HG03280 (cell line): Measurements from ENCODE around the gene EIF5AL1.
"Not testable (repeated sequence)": the region's sequence is repeated elsewhere in the genome, so short reads cannot be mapped to it uniquely, and the experiment has no call there.

ENCODE experiments used
- ATAC-seq: cut with Tn5 transposase; IDR thresholded peaks from one replicate; pipeline ENCODE4 v1.9.1; 2021; ENCODE audit warnings: mild to moderate bottlenecking, moderate library complexity; ENCODE audit not compliant: unreplicated experiment

EIF5AL1 gene

DNA sequence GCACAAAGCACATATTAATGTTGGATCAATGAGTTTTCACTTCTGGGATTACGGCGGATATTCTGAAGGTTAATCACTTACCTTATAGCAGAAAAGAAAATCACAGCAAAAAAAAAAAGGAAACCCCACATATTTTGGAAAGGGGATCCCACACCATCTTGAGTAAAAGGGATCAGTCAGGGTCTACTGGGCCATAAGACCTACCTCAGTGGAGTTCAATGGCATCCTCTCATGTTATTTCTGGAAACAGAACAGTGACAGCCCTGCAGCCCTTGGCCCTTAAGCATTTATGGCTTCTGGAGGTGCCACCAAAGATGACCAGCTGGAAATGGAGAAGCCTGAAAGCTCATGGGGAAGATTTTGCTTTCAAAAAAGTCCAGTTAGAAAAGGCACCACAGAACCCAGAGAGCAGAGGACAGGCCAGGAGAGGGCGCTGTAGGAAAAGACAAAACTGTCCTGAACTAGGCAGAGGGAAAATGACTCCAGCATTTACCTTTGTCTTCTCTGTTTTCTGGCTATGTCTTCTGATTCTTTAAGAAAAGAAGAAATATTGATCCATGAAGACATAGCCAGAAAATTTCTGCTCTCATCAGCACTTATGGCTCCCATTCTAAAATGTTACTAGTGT, 2.9 kb upstream of the EIF5AL1 start:
- ATAC-seq = not testable (repeated sequence)

DNA sequence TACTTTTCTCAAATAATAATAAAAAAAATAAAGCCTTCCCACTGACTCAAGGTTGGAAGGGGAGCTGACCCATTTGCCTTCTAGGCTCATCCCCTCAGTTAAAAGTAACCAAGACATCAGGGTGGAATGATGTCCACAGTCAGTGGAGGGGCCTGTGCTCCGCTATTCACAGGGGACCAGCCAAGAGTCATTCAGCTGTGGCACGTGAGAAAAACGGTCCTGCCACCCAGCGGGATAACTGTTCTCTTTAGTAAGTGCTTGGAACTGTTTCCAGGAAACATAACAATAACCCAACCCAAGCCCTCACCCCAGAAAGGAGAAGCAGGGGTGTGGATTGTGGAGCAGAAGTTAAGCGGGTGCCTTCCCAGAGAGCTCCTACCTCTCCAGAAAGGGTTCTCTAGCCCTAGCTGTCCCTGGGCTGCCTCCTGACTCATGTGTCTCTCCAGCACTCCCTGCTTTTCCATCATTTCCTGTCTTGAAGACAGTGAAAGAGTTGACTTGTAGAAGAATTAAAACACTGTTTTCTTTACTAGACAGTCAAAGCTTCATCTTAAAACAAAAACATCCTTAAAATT, 2.3 kb upstream of the EIF5AL1 start:
- ATAC-seq = not testable (repeated sequence)

DNA sequence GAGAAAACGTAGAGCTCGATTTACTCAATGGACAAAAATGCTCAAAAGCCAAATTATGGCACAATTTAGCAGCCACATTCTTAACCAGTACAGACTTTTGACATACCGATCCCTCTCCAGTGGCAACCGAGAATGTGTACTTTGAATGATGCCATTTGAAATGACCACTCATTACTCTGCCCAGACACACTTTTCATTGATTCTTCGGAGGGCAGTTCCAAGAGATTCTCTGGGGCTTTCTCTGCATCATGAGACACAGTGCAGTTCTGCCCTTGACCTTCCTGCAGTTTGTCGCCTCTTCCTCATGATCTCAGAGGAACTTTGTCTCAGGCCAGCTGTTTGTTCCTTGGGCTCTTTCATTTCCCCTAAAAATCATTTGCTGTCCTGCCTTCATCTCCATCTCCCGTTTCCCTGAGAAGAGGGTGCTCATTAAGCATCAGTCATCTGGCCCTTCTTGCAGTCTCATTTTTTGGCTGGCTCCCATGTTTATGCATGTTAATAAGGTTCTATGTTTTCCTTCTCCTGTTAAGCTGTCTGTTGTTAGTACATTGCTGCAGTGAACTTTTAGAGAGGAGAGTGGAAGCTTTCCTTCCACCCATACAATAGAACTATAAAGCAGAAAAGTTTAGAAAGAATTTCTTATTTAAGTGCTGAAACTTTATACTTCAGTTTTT, 4.3 kb downstream of the EIF5AL1 start:
- ATAC-seq = not testable (repeated sequence)

DNA sequence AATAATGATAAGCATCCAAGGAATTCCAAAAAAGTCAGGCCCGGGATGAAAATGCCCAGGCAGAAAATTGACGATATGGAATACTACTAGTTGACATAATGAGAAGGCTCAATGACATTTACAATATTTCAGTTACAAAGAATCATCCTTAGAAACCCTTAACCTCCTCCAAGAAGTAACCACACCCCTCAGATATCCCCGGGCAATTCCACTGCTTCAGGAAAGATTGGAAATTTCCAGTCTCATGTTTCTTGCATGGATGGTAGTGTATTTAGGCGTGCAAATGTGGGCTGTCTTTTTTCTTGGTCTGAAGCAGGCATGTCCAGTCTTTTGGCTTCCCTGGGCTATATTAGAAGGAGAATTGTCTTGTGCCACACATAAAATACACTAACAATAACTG, 5.2 kb downstream of the EIF5AL1 start:
- ATAC-seq = not testable (repeated sequence)

DNA sequence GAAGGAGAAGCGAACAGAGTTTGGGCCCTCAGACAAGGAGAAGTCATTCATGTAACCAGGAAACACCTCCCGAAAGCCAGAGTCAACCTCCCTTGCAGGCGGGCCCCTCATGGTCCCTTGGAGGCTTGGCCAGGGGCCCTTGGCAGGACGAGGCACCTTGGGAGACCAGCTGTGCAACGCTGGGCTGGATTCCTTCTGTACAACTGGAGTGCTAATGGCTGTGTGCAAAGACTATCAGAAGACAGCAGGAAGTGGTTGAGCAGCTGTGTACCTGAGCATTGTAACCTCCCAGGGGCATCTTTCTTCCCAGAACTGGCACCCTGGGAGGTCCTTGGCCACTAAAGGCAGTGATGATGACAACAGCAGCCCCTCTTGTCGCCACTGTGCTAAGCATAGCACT, 9.4 kb downstream of the EIF5AL1 start:
- ATAC-seq = not testable (repeated sequence)

DNA sequence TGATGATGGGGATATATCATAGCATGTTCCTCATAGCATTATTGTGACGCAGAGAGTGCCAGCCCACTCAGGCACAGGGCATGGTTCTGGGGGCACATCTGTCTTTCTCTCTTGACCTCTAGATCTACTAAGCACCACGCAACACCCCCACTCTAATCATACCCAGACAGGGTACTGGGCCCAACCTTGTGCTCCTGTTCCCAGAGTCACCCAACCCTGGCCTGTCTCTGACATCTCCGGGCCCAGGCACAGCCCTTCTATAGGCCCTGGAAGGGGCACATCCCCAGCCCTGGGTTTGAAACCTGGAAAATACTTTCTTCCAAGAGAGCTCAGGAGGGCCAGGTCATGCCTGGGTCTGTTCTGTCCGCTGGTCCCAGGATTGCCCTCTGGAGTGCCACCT, 10.1 kb downstream of the EIF5AL1 start:
- not testable (repeated sequence) for ATAC-seq

DNA sequence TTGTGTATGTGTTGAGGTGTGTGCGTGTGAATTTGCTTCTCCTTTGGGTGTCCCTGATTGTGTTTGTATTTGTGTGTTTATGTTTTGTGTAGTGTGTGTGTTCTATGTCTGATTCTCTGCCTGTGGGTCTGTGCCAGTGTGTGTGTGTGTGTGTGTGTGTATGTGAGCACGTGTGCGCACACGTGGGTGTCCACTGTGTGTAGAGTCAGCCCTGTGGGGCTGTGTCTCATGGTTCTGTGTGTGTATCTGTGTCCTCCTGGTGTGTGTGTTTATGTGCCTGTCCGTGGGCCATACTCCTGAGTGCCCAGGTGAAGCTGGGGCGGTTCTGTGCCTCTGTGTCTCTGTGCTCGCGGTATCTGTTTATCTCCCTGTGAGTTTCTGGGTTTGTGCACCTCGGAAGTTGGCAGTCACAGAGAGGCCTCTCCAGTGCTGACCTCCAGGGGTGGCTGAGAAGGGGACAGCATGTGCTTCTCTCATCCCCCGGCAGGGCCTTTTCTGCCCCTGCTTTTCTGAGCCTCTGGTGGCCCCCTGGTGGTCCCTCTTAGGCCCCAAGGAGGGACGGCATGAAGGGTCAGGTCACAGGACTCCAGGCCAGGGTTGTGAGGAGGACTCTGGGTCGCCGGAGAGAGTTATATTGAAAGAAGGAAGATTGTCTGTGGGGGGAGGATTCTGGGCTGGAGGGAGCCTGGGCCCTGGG, 11.0 kb downstream of the EIF5AL1 start:
- not testable (repeated sequence) for ATAC-seq

DNA sequence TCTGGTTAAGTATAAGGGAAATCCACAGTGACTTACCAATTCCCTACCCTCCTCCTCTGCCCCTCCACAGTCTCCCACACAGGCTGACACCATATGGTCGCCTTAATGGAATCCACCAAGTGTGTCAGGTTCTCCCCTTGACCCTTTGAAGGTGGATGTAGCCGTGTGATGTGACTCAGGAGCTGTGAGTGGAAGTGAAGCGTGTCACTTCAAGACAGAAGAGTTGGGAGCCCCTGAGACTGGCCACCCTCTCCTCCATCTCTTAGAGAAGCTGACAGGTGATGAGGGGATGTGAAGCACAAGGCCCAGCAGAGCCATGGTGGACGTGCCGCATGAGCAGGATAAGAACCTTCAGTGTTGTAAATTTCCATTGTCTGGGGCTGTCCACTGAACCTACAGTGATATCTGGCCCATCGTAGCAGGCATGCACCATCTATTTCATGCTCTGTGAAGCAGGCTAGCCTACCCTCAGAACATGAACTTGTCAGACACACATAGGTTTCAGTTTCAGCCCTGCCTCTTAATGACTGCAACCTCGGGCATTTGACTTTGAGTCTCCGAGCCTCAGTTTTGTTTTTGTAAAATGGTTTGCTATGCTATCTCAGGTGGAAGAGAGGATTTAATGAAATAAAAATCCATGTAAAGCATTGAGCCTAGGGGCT, 12.8 kb downstream of the EIF5AL1 start:
- peak; percentile 95 for ATAC-seq

DNA sequence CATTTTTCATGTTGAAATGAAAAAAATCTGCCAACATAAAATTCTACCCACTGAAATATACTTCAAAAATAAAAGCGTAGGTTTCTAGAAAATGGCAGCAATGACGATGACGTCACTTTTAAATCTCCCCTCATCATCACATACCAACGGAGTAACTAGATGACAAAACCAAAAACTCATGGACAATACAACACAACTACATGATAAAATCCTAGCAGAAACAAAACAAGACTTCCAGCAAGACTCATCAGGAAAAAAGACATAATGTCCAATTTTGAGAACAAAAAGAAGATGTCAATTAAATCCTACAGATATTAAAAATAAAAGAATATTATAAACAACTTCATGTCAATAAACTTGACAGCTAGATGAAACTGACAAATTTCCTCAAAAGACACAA, 15.9 kb downstream of the EIF5AL1 start:
- ATAC-seq = not testable (repeated sequence)

DNA sequence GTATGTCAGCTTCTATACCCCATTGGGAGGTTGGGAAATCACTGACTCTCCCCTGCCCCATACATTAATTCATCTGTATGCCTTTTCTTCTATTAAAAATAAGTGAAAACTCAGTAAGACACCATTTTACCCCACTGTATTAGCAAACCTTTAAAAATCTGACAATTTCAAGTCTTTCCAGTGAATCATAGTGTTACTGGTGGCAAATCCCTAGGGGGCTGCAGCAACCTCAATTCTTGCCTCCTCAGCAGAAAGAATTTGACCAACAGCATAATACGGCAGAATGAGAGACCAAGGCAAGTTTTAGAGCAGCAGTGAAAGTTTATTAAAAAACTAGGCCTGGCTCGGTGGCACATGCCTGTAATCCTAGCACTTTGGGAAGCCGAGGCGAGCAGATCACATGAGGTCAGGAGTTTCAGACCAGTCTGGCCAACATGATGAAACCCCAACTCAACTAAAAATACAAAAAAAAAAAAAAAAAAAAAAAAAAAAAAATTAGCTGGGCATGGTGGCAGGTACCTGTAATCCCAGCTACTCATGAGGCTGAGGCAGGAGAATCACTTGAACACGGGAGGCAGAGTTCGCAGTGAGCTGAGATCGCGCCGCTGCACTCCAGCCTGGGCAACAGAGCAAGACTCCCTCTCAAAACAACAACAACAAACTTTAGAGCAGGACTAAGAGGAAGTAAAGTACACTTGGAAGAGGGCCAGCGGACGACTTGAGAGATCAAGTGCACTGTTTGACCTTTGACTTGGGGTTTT, 21.0 kb downstream of the EIF5AL1 start:
- not testable (repeated sequence) for ATAC-seq

DNA sequence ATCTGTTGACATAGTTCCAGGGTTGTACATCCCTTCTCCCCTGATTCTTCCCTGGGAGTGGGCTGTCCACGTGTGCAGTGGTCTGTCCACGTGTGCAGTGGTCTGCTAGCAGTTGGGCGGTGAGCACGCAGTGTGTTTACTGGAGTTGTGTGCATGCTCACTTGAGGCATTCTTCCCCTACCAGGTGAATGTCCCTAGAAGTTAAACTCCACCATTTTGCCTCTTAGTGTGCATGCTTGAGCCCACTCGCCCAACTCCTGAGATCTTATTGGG, 21.5 kb downstream of the EIF5AL1 start:
- ATAC-seq = not testable (repeated sequence)

DNA sequence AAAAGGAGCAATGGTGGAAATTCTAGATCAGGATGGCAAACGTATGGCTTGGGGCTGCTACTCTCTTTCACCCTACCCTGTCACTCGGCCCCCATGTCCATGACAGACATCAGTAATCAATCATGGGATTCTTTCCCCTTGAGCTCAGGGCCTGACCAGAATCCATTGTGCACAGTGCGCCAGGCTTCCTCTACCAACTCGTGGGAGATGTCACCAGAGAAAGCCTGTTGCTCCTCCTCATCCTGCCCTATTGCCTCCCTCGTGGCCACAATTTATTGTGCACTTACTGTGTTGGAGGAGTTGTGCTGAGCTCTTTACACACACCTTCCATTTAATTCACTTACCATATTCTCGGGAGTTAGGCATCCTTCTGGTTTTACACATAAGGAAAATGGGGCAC, 26.0 kb downstream of the EIF5AL1 start:
- ATAC-seq = not testable (repeated sequence)

DNA sequence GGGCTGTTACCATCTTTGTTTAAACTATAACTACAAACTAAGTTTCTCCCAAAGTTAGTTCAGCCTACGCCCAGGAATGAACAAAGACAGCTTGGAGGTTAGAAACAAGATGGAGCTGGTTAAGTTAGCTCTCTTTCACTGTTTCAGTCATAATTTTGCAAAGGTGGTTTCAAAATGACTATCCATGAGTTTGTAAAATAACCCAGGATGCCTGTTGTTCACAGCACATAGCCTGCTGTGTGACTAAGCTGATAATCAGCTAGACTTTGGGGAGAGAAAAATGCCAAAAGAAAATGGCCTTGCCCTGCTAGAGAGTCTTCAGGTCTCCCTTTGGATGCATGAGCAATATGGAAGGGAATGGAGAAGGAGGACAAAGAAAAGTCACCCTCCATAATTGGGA, 28.6 kb downstream of the EIF5AL1 start:
- peak; percentile 77 for ATAC-seq

DNA sequence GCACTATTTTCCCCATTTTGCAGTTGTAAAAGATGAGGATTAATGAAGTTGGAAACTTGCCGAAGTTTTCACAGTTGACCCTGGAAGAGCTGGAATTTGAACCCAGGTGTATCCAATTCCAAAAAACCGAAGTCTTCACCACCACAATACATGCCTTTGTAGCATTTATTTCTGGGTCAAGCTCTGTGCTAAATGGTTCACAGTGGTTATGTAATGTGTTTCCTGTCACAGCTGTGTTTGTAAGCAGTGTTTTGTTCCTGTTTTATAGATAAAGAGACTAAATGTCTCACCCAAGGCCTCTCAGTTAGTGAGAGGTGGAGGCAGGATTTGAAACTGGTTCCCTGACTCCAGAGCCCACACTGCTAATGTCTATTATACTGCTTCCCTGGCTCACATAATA, 30.3 kb downstream of the EIF5AL1 start:
- ATAC-seq = no peak

DNA sequence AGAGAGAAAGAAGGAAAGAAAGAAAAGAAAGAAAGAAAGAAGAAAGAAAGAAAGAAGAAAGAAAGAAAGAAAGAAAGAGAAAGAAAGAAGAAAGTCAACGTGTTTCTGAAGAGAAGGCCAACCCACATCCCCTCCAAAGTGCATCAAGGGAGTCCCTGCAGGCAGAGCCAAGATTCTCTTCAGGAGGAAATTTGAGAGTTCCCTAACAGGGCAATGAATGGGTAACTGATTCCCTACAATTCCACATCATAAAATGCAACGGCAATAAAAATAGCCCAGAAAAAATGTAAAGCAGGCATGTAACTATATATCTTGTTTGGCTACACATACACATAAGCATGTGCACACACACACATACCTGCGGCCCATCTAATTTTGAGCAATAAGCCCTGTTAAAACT, 32.1 kb downstream of the EIF5AL1 start:
- not testable (repeated sequence) for ATAC-seq

DNA sequence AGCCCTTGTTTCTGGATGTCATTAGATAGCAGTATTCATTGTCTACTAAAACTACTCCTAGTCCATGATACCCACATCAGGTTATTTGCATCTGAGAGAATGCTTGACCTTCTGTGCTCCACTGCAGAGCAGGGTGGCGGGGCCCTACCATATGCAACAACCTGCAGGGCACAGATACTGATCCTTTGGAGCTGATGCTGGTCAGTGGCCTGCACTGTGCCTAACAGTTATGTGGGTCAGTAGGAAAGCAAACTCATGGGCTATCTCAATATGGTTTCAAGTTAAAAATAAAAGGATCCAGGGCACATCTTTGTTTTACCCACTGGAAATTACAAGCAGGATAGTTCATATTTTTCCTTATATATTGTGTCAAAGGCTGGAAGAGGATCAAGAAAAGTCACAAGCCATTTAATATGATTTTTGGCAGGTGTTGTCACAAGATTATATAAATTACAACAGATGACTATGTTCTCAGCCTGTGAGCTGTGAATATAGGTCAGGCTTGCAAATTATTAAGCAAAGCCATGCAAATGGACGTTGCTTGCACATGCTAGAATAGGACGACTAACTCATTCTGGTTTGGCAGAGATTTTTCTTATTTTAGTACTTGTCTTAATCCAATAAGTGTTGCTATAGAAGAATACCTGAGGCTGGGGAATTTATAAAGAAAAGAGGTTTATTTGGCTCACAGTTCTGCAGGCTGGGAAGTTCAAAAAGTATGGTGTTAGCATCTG, 32.8 kb downstream of the EIF5AL1 start:
- ATAC-seq = not testable (repeated sequence)

DNA sequence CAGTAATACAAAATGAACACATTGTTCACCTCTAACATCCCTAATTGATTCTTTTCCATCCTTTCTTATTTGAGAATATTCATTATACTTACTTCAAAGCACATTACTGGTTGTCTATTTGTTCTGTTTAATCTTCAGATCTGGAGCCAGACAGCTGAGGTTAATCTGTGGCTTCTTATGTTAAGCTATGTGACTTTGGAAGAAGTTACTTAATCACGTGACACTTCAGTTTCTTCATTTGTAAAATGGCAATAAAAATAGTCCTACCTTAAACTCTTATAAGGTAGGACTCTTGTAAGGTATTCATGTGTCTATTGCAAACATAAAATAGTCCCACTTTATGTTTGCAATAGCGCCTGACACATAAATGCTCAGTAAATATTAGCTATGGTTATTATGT, 34.8 kb downstream of the EIF5AL1 start:
- ATAC-seq = not testable (repeated sequence)

DNA sequence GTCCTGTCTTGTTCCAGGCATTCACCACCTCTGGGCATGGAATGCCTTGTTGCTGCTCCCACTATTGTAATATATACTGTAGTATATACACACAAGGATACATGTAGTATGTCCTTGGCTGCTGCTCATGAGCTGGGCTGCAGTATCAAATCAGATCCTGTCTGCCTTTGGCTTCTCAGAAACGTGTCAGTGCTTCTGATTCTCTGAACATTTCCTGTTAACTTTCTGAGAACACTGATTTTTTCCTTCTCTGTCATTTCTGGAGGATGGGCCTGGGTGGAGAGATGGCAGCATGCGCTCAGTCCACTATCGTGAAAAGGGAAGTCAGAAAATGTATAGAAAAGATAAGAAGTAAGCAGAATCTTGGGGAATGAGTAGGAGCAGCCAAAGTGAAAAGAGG, 35.6 kb downstream of the EIF5AL1 start:
- ATAC-seq = no peak

DNA sequence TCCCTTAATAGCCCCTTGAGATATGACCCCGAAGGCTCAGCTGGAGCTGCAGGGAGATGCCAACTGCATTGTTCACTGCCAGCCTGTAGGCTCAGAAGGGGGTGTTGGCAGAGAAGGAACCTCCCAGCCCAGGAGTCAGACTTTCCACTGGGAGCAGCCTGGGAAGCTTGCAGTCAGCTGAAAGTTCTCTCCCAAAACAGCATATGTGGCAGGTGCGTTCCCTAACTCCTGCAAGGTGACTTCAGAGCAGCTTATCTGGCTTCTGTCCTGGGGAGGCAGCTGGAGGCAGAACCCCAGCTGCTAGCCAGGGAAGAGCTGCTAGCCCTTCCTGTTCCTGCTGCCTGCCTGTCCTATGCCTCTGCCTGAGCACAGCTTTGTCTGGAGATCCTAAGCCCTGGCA, 39.8 kb downstream of the EIF5AL1 start:
- ATAC-seq = no peak
